ENCODE results near the gene RALGDS.

Gene RALGDS

DNA sequence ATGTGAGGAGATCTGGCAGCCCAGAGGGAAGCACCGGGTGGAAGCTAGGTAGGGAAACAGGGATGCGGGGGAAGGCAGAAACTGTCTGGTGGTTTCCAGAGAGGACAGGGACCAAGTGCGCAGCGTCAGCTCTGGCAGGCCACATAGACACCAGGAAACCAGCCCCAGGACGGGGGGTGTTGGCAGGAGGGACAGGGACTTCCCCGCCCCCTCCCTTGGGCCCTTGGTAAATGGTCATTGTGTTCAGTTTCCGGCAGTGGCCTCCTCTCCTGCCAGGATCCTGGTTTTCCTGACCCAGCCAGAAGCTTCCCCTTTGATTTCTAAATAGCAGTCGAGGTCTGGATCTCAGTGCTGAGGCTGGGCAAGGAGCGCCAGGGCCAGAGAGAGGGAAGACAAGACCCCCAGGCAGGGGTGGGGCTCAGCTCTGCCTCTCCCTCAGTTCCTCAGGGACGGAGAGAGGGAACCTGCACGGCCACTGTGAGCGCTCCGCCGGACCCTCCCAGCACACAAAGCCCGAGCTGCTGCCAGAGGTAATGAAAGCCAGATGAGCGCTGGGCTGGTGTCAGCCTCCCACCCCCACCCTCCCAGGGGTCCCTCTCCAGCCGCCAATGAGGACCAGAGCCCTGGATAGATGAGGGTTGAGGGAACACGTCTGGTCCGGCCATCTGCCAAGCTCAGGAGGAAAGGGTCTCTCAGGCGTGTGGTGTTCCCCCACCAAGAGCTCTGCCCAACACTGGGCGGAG, 1.8 kb downstream of the RALGDS start:
- no peak for DNase-seq (ENCODE audit: low spot score)

DNA sequence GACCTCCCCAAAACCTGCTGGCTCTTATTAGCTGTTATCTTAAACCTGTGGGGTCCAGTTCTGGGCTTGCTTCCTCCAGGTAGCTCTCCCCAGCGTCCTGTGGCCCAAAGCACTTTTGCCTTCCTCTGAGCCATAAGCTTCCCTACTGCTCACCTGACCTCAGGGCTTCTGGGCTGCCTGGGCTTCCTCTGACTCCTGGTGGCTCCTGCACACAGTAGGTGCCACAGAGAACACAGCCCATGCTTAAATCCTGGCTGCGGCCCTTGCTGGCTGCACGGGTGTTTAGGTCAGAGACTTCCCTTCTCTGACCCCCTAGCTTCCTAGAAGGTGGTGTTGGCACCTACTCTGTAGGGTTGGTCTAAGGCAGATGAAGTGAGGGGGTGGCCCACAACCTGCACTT, 2.5 kb downstream of the RALGDS start:
- no peak for DNase-seq (ENCODE audit: low spot score)

DNA sequence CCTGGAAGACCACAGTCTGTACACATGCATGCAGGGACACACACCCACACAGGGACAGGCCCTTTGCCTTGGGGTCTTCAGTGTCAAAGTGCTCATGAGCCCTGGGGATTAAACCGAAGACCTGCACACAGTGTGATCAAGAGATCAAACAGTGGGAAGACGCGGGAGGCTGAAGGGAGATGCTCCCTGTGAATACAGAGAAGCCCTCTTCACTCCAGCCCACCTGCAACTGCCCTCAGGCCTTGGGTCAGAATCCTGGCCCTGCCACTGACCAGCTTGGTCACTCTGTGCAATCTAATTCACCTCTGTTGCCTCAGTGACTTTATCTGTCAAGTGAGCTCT, 2.9 kb downstream of the RALGDS start:
- no peak for DNase-seq (ENCODE audit: low spot score)

DNA sequence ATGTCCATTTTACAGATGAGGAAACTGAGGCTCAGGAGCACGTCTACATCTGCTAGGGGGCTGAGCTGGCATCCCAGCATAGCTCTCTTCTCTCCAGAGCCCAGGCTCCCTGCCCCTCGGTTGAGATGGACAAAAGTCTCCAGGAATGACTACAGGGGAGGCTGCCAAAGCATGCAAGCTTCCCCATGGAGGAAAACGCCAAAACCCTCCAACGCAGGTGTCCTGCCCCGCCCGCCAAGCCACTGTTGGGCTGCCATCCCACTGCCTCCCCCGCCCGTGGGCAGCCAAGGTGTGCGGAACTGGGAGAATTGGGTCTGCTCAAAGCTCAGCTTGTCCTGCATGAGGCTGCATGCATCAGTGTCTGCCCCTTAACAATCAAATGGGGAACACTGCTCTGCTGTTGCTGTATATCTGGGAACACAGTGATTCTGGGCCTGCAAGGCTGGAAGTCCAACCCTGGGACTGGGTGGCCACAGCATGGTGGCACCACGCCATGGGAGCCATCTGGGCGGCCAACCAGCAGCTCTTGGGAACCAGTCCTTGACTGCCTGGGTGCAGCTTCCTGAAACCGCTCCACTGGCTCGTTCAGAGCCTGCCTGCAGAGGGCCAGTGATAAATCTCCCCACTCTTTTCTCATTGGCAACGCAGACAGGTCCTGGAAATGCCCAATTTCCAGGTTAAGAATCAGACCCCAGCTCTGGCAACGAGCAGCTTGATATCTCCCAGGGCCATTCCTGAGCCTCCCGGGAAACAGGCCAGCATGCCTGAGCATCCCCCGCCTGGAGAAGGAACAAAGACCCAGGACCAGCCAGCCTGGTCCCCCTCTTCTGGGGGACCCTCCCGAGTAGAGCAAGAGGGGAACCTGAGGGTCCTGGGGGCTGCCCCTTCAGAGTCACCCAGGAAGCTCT, 3.5 kb downstream of the RALGDS start:
- DNase-seq (ENCODE audit: low spot score), result no peak

DNA sequence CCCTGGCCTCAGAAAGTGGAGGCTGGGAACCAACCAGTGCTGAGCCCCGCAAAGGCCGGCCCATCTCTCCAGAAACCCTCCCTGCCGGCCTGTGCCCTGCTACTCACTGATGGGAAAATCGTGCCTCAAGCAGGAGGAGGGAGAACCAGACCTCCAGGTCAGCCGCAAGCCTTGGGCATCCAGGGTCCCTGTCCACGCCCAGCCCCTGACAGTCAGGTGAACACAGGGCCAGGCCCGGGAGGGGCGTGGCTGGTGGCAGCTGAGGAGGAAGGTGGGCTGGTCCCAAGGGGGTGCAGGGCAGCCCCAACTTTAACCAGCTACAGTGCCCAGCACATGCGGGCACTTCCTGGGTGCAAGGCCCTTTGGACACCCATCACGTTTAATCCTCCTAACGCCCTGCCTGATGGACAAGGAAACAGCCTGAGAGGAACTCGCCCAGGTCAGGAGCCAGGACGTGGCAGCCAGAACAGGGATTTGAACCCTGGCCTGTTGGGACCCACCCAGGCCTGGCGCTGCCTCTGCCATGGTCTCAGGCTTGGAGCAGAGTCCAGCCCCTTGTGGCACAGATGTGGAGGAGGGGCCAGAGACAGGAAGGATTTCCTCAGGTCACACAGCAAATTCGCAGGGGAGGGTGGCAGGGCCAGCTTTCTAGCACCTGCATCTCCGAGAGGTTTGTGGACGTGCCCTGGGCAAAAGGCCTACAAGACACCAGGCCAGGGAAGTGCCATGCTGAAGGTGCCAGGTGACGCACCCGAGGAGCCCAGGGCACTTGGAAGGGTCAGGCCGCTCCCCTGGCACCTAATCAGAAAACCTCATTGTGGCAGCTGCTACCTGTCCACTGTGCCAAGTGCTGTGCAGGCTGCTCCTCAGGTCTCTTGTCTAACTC, 4.5 kb downstream of the RALGDS start:
- DNase-seq (ENCODE audit: low spot score), result no peak

DNA sequence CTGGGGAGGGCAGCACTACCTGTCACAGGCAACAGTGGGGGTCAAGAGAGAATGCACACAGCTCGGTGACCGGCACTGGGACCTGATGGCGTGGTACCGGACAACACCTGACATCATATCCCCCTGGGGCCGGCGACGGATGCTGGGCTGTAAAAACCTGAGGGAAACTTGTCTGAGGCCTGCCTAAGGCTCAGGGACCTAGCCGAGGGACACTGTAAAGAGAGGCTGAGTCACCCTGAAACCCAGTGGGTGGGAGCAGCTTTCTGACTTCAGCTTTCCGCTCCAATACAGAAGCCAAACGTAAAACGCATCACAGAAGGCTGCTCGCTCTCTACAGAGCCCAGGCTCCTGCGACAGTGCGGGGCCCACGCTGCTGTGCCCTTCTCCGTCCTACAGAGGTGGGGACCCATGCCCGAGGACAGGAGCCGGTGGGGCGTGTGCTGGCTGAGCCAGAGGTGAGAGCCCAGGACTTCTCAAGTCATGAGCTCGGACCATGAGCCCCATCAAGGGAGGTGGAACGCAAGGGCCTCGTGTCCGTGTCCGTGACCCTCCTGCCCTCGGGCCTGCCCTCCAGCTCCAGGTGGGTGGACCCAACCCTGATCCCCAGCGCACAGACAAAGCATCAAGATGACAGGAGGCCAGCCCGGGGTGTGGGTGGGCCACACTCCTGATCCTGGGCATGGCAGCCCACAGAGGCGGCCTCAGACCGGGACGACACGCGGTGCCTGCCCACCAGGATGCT, 5.3 kb downstream of the RALGDS start:
- peak; percentile 36 for DNase-seq (ENCODE audit: low spot score)

DNA sequence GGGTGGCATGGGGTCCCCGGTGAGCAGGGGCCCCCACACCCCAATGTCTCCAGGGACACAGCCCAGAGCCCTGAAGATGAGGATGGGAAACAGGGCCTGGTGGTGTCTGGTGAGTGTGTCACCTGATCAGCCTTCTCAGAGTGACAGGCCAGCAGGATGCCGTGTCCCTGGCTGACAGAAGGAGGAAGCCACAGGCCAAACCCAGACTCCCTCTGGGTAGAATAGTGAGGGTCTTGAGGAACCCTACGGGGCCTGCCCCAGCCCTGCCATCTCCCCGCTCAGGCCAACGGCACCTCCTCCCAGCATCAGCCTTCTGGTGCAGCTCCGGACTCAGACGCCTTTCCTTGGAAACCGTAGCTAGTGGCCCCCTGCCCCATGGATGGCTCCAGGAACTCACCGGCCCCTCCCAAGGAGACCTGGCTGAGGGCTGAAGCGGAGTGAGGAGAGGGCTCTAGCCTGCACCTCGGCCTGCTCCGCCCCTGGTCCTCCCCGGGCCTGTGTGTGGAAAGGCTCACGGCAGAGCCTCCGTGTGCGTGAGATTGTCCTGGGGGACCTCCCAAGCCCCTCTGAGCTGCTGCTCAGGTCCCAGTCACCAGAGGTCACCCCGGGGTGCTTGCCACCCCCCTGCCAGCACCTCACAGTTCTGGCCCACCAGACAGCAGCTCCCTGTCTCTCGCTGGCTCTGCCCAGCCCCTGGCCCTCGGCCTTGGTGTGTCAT, 6.0 kb downstream of the RALGDS start:
- no peak for DNase-seq (ENCODE audit: low spot score)

DNA sequence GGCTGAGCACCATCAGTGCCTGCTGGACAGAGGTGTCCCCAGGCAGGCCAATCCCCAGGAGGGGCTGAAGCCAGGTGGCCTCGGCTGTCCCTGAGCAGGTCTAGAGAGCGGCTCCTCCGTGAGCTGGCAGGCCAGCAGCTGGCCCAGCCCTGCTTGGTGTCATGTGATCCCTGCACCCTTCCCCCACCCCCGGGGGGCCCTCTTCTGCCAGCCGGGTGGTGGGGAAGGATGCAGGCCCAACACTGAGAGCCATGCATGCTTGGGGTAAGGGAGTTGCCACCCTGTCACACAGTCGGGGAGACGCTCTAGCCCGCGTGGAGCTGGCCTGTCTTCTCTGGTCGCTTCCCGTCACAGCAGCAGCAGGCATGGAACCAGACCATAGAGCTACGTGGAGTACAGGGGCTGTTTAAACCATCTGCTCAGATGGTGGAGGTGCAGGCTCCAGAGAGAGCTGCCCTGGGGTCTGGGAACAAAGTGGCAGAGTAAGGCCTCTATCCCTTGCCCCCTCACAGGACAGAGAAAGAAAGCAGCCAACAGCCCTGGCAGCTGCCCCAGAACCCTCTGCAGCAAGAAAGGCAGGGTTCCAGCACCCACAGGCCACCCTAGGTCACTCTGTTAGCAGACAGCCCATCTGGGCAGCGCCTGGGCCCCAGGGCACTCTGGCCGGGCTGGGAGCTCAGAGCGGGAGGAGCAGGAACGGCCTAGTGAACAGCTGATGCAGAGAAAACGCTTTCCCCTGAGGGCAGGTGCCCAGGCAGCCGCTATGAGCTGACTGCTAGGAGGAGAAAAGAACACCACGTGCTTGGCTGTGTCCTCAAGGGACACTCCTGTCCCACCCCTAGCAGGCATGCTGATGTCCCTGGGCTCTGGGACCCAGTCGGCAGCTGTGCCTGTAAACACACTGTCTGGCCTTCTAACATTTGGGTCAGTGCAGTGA, 6.8 kb downstream of the RALGDS start:
- DNase-seq (ENCODE audit: low spot score), result no peak

DNA sequence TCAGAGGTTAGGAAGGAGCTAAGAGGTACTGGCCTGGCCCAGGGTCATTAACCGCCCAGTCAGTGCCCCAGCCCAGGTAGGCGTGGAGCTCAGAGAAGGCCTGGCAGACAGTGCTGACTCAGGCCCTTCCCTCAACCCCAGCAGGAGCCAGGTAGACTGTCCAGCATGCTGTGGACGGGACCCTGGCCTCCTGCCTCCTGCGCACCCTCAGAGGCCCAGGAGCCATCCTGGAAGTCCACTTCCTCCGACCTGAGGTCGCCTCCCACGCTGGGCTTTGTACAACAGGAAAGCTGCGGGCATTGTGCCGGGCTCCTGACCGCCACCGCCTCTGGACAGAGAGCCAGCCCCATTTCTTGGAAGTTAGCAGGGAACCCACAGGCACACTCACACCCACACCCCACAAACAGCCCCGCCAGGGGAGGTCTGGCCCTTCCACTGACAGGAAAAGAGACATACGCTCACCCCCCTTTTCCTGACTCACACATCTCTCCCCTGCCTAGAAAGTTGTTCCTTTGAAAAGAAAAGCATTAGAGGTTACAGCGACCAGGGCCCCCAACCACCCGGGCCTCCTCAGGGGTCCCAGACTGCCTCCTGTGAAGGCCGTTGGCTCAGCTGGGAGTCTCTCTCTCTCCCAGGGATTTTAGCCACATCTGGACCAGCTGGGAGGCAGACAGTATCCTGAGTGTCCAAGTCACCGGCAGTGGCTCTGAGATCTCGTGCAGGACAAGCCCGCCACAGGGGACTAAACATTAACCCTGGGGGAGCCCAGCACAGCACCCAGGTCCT, 7.7 kb downstream of the RALGDS start:
- no peak for DNase-seq (ENCODE audit: low spot score)

DNA sequence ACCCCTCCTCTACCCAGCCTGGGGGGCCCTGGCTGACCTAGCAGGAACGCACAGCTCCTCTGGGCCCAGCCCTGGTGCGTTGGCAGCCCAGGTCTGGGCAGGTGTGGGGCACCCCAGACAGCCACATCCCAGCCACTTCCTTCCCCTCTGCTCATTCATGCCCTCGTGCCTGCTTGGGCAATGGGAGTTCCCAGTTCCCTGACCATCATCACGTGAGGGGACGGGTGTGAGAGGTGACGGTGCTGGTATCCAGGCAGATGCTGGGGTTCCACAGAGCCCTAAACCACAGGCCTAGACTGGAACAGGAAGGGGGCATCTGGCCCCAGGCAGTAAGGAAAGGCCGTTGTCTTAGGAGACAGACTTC, 8.4 kb downstream of the RALGDS start:
- no peak for DNase-seq (ENCODE audit: low spot score)

DNA sequence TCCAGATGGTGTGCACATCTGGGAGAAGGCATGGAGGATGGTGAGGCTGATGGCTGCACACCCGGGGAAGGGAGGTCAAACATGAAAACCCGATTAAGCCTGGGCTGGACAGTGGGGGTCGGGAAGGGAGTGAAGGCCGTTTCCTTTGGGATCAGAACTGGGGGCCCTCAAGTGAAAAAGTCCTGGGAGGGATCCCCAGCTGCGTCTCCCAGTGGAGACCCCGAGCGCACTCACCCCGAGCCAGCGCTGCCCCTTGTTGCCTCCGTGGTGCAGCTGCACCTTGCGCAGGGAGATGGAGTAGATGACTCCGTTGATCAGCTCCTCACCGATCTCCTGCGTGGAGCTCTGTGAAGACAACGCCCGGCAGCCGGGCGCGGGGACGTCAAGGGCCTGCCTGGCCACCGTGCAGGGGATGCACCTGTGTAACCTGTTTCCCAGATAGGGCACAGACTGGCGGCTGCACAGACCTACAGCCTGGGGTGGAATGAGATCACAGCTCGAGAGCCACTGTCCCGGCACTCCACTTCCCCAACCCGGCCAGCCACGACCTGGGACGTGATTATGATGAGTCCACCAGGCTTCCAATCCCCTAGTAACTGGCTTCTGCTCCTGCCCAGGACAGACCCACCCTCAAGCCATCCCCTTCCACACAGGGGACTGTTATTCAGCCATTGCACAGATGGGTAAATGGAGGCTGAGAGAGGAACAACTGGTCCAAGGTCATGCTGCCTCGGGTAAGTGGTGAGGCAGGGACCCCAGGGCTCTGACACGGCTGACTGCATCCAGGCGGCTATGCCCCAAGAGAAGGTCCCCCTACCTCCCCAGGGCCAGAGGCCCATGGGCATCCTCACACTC, 9.0 kb downstream of the RALGDS start:
- DNase-seq (ENCODE audit: low spot score), result no peak

DNA sequence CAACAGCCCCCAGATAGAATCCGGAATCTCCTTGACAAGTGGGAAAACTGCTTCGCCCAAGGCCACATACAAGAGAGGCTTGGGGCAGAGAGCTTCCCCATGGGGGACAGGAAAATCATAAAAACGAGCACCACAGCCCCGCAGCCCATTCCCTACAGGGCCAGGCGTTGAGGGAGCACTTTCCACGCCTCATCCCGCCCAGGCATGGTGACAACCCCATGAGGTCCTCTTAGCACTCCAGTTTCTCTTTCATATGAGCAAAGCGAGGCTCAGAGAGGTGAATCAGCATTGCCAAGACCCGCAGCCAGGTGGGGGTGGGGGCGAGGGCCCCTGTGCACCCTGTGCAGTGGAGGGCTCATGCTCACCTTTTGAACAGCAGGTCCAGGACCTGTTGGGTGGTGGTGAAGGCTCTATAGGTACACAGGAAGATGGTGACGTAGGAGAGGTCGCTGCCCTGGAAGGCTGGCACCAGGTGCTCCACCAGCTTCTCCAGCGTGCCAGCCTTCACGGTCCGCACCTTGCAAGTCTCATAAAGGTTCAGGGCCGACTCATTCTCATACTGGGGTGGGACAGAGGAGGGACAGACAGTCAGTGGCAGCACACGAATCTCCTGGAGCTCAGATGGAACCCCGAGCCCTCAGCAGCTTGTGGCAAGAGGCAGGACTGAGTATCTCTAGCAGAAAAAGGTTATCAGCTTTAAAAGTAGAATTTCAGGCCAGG, 10.9 kb downstream of the RALGDS start:
- DNase-seq (ENCODE audit: low spot score), result no peak

DNA sequence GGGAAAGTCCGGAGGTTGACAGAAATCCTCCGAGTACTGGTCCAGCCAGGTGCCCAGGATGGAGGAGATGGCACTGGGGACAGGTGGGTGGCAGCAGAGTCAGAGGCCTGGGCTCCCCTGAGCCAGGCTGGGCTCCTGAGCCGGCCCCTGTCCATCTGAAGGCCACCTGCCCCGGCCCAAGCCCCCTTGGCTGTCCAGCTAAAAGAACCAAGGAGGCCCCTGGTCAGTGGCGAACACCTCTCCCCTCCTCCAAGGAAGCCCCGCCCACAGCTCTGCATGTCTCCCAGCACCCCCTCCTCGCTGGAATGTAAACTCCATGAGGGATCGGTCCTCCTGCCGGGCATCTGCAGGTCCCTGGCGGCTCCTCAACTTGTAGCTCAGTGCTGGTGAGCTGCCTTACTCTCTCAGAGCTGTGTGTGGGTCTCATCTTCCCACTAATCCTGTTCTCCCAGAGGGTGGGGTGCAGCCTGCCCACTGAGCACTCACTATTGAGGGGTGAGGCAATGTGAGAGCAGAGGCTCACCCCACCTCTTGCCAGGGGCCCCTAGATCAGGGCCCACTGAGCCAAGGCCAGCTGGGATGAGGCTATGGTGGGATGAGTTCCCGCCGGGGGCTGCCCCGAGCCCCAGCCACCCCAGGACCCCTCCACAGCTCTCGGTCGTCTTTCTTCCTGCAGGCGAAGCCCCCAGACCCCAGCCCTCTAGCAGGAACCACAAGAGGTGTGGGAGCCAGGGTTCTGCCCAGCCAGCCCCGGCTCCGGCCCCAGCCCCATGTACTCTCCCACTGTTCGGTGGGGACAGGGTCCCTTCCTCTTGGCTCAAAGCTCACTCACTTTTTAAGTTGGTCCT, 12.0 kb downstream of the RALGDS start:
- no peak for DNase-seq (ENCODE audit: low spot score)

DNA sequence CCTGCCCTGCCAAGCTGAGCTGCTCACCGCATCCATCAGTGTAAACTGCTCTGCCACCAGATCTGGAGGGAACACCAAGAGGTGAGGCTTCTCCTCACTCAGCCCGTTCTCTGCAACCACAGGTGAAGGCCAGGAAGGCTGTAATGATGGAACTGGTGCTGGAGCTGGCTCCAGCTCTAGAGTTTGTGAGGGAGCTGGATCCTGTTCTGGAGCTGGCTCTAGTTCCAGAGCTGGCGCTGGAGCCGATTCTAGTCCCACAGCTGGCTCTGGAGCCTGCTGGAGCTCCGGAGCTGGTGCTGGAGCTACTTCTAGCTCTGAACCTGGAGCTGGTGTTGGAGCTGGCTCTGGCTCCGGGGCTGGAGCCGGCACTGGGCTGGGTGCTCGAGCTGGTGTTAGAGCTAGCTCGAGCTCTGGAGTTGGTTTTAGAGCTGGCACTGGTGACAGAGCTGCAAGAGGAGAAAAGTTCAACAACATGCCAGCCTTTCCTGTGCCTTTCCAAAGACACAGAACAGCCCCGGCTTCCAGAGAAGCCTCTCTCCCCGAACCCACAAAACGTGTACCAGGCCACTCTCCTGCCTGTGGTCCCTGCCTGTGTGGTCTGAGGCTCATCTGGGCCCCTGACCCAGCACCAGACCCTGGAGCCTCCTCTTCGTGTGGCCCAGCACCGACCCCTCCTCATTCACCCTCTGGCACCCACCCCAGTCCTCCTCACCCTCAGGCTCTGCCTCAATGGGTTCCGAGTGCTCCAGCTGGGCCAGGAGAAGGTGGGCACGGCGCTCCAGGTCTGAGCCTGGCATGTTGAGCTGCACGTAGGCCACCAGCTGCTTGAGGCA, 12.9 kb downstream of the RALGDS start:
- DNase-seq (ENCODE audit: low spot score), result no peak

DNA sequence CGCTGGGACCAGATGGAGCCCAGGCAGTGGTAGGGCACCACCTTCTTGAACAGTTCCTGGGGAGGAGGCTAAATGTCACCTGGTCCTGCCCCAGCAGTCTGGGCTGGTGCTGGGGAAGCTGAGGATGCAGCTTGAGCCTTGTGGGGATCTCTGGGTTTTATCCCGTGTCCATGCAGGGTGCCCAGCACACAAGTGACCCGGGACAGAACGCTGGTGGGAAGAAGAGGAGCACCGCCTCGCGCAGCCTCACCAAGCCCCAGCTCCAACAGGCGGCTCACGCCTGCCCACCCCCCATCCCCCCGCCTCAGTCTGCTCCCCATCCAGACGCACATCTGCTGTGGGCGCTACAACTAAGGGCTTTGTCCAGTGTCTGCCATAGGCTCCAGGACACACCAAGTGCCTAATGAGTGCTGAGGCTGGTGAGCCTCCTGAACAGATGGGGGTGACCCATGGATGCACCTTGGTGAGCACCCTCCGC, 13.8 kb downstream of the RALGDS start:
- DNase-seq (ENCODE audit: low spot score), result no peak

All from RKO (cell line).